Transverse colon (tissue), 4 donors: ENCODE results near the gene DUSP9.

Source experiments
- CTCF ChIP-seq, 5 experiments: fragments of 200-600 bp in 3 of 5; fragments of 450-650 bp in 2 of 5; sonication (generic) in 3 of 5; IDR thresholded peaks; 1 replicate in 2 of 5; 2 replicates in 3 of 5; pipeline ENCODE4 v1.5.1; 2016 to 2017; ENCODE audit warnings: antibody characterized with exemption in 5 of 5, inconsistent platforms in 3 of 5, mild to moderate bottlenecking in 2 of 5, moderate library complexity in 1 of 5
- EP300 ChIP-seq: sonication (generic); formaldehyde crosslinking; IDR thresholded peaks from one replicate; pipeline ENCODE4 v1.6.1; 2017; ENCODE audit warnings: antibody characterized with exemption, low read depth
- POLR2A ChIP-seq: fragments of 450-650 bp; IDR thresholded peaks from one replicate; pipeline ENCODE4 v1.6.1; 2016; ENCODE audit warnings: antibody characterized with exemption, mild to moderate bottlenecking, moderate library complexity
- POLR2AphosphoS5 ChIP-seq, 3 donors: sonication (generic); formaldehyde crosslinking; IDR thresholded peaks; one replicate each; pipeline ENCODE4 v1.6.1; 2016; ENCODE audit warnings: antibody characterized with exemption in 3 of 3

GRCh38 chrX:153642051-153642654 lies 4.8 kb upstream of the DUSP9 start:
- TF ChIP-seq CTCF (IDR thresholded peaks at IDR 0.05) (no peak), EP300 (no peak), POLR2A (no peak), POLR2AphosphoS5 (IDR thresholded peaks at IDR 0.05) (no peak)
